ENCODE results near the gene CPEB1.

CPEB1 gene

GRCh38 chr15:82641129-82641798, 5.9 kb downstream of the CPEB1 start:
- TF ChIP-seq, protein P1, sequence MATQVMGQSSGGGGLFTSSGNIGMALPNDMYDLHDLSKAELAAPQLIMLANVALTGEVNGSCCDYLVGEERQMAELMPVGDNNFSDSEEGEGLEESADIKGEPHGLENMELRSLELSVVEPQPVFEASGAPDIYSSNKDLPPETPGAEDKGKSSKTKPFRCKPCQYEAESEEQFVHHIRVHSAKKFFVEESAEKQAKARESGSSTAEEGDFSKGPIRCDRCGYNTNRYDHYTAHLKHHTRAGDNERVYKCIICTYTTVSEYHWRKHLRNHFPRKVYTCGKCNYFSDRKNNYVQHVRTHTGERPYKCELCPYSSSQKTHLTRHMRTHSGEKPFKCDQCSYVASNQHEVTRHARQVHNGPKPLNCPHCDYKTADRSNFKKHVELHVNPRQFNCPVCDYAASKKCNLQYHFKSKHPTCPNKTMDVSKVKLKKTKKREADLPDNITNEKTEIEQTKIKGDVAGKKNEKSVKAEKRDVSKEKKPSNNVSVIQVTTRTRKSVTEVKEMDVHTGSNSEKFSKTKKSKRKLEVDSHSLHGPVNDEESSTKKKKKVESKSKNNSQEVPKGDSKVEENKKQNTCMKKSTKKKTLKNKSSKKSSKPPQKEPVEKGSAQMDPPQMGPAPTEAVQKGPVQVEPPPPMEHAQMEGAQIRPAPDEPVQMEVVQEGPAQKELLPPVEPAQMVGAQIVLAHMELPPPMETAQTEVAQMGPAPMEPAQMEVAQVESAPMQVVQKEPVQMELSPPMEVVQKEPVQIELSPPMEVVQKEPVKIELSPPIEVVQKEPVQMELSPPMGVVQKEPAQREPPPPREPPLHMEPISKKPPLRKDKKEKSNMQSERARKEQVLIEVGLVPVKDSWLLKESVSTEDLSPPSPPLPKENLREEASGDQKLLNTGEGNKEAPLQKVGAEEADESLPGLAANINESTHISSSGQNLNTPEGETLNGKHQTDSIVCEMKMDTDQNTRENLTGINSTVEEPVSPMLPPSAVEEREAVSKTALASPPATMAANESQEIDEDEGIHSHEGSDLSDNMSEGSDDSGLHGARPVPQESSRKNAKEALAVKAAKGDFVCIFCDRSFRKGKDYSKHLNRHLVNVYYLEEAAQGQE (IDR thresholded peaks at IDR 0.05; ENCODE audit: low read depth) = no peak
- TF ChIP-seq EP300 (IDR thresholded peaks at IDR 0.05; ENCODE audit: borderline replicate concordance) (no peak), TCF12 (IDR thresholded peaks at IDR 0.05; ENCODE audit: low read depth) (no peak), FOXM1 (IDR thresholded peaks at IDR 0.05; ENCODE audit: borderline replicate concordance, low read depth) (no peak), TEAD4 (IDR thresholded peaks at IDR 0.05) (no peak), RAD21 (IDR thresholded peaks at IDR 0.05; ENCODE audit: low read depth) (no peak), ZBTB7A (IDR thresholded peaks at IDR 0.05; ENCODE audit: low read depth) (no peak), MAX (IDR thresholded peaks at IDR 0.05) (no peak), CREB1 (IDR thresholded peaks at IDR 0.05; ENCODE audit: low read depth) (no peak), CEBPB (IDR thresholded peaks at IDR 0.05) (no peak)

- TF ChIP-seq YY1 (IDR thresholded peaks at IDR 0.05; ENCODE audit: low read depth) = no peak
- TF ChIP-seq ZBTB7A (IDR thresholded peaks at IDR 0.05; ENCODE audit: low read depth) = no peak
- no peak for TF ChIP-seq USF1 (IDR thresholded peaks at IDR 0.05)
- TF ChIP-seq TAF1 (IDR thresholded peaks at IDR 0.05; ENCODE audit: low read depth) = no peak
- TF ChIP-seq CREB1 (IDR thresholded peaks at IDR 0.05; ENCODE audit: low read depth) = no peak
- TF ChIP-seq EP300 (IDR thresholded peaks at IDR 0.05; ENCODE audit: borderline replicate concordance) = no peak
- TF ChIP-seq NFIC (IDR thresholded peaks at IDR 0.05) = no peak
- TF ChIP-seq FOXM1 (IDR thresholded peaks at IDR 0.05; ENCODE audit: borderline replicate concordance, low read depth) = no peak
- TF ChIP-seq TCF12 (IDR thresholded peaks at IDR 0.05; ENCODE audit: low read depth) = no peak
- TF ChIP-seq TEAD4 (IDR thresholded peaks at IDR 0.05) = no peak
- TF ChIP-seq, protein P1 (IDR thresholded peaks at IDR 0.05; ENCODE audit: low read depth) = no peak
- TF ChIP-seq CEBPB (IDR thresholded peaks at IDR 0.05) = no peak
- TF ChIP-seq RAD21 (IDR thresholded peaks at IDR 0.05; ENCODE audit: low read depth) = no peak
- no peak for TF ChIP-seq MAX (IDR thresholded peaks at IDR 0.05)
- TF ChIP-seq EGR1 (IDR thresholded peaks at IDR 0.05) = no peak
Measured at GRCh38 chr15:82640672-82641071, 6.5 kb downstream of the CPEB1 start.

- TF ChIP-seq USF1 (IDR thresholded peaks at IDR 0.05) = no peak
- no peak for TF ChIP-seq CEBPB (IDR thresholded peaks at IDR 0.05)
- no peak for TF ChIP-seq YY1 (IDR thresholded peaks at IDR 0.05; ENCODE audit: low read depth)
- no peak for TF ChIP-seq TCF12 (IDR thresholded peaks at IDR 0.05; ENCODE audit: low read depth)
- TF ChIP-seq MAX (IDR thresholded peaks at IDR 0.05) = no peak
- TF ChIP-seq EP300 (IDR thresholded peaks at IDR 0.05; ENCODE audit: borderline replicate concordance) = no peak
- TF ChIP-seq TEAD4 (IDR thresholded peaks at IDR 0.05) = no peak
- no peak for TF ChIP-seq EGR1 (IDR thresholded peaks at IDR 0.05)
- no peak for TF ChIP-seq FOXM1 (IDR thresholded peaks at IDR 0.05; ENCODE audit: borderline replicate concordance, low read depth)
- no peak for TF ChIP-seq CREB1 (IDR thresholded peaks at IDR 0.05; ENCODE audit: low read depth)
- TF ChIP-seq, protein P1 (IDR thresholded peaks at IDR 0.05; ENCODE audit: low read depth) = no peak
- TF ChIP-seq RAD21 (IDR thresholded peaks at IDR 0.05; ENCODE audit: low read depth) = no peak
- no peak for TF ChIP-seq ZBTB7A (IDR thresholded peaks at IDR 0.05; ENCODE audit: low read depth)
- no peak for TF ChIP-seq NFIC (IDR thresholded peaks at IDR 0.05)
- no peak for TF ChIP-seq TAF1 (IDR thresholded peaks at IDR 0.05; ENCODE audit: low read depth)
Measured at GRCh38 chr15:82635798-82636197, 11.4 kb downstream of the CPEB1 start.

- TF ChIP-seq NFIC (IDR thresholded peaks at IDR 0.05) (no peak), USF1 (IDR thresholded peaks at IDR 0.05) (no peak), RAD21 (IDR thresholded peaks at IDR 0.05; ENCODE audit: low read depth) (no peak), TCF12 (IDR thresholded peaks at IDR 0.05; ENCODE audit: low read depth) (no peak), MAX (IDR thresholded peaks at IDR 0.05) (no peak), ZBTB7A (IDR thresholded peaks at IDR 0.05; ENCODE audit: low read depth) (no peak), CREB1 (IDR thresholded peaks at IDR 0.05; ENCODE audit: low read depth) (no peak)
- TF ChIP-seq, protein P1 (IDR thresholded peaks at IDR 0.05; ENCODE audit: low read depth) = no peak
Measured at GRCh38 chr15:82630033-82630432, 17.1 kb downstream of the CPEB1 start.
